ENCODE data around the gene PLVAP.

PLVAP gene

DNA sequence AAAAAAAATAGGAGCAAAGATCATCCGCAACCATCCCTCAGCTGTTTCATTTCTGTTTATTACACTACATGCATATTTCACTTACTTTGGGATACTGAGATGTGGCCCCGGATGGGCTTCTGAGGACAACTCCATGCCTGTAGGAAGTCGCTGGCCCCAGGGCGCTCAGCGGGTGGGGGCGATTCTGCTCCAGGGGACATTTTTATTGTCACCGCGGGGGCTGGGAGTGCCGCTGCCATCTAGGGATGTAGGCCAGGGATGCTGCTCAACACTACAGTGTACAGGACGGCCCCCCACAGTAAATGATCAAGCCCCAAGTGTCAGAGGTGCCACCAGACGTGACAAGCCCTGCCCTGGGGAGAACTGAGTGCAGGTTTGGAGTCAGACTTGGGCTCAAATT, 34.7 kb upstream of the PLVAP start:
- Mint-ChIP-seq H3K27ac (peak overlapping the region; percentile 91 to 95 (median 94)), H3K4me1 (peaks cover 35% of the 10 kb centered on the region), H3K27me3 (ENCODE audit: low read depth) (no peaks in the 10 kb centered on the region), H3K4me3 (no peak overlapping the region), H3K9me3 (no peaks in the 10 kb centered on the region), H3K36me3 (ENCODE audit: low read depth) (no peaks in the 10 kb centered on the region)
- TF ChIP-seq, protein P1, sequence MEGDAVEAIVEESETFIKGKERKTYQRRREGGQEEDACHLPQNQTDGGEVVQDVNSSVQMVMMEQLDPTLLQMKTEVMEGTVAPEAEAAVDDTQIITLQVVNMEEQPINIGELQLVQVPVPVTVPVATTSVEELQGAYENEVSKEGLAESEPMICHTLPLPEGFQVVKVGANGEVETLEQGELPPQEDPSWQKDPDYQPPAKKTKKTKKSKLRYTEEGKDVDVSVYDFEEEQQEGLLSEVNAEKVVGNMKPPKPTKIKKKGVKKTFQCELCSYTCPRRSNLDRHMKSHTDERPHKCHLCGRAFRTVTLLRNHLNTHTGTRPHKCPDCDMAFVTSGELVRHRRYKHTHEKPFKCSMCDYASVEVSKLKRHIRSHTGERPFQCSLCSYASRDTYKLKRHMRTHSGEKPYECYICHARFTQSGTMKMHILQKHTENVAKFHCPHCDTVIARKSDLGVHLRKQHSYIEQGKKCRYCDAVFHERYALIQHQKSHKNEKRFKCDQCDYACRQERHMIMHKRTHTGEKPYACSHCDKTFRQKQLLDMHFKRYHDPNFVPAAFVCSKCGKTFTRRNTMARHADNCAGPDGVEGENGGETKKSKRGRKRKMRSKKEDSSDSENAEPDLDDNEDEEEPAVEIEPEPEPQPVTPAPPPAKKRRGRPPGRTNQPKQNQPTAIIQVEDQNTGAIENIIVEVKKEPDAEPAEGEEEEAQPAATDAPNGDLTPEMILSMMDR (IDR thresholded peaks at IDR 0.05; ENCODE audit: unreplicated experiment in 3 of 3) = no peak

DNA sequence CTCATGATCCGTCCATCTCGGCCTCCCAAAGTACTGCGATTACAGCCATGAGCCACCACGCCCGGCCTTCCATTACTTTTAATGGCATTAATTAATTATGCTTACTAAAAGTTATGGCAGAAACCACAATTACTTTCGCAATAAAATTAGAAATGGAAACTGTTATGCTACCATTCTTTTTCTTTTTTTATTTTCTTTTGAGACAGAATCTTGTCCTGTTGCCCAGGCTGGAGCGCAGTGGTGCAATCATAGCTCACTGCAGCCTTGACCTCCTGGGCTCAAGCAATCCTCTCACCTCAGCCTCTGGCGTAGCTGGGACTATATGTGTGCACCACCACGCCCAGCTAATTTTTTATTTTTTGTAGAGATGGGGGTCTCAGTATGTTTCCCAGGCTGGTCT, 32.8 kb upstream of the PLVAP start:
- Mint-ChIP-seq H3K27me3 (ENCODE audit: low read depth) (no peaks in the 10 kb centered on the region), H3K36me3 (ENCODE audit: low read depth) (no peaks in the 10 kb centered on the region), H3K27ac (peak overlapping the region in 1 of 3 experiments; percentile 72), H3K4me1 (peaks cover 34% of the 10 kb centered on the region), H3K4me3 (no peak overlapping the region), H3K9me3 (no peaks in the 10 kb centered on the region)
- TF ChIP-seq, protein P1 (IDR thresholded peaks at IDR 0.05; ENCODE audit: unreplicated experiment in 3 of 3) = no peak

DNA sequence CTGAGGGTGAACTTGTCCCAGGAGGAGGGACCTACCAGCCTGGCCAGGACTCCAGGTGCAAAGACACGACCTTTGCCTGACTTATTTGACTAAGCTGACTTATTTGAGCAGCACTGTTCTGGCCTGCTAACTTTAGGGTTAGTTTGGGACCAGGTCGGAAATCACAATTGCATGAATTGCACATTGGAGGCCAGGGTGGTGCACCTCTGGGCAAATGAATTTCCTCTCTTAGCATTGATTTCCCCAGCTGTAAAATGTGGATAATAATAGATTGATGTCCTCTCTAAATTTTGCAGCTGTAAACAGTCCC, 29.7 kb upstream of the PLVAP start:
- H3K27me3 Mint-ChIP-seq (ENCODE audit: low read depth) = no peaks in the 10 kb centered on the region
- peak overlapping the region; percentile 32 to 63 (median 48) for H3K4me3 Mint-ChIP-seq
- H3K9me3 Mint-ChIP-seq = no peaks in the 10 kb centered on the region
- TF ChIP-seq, protein P1 (IDR thresholded peaks at IDR 0.05; ENCODE audit: unreplicated experiment in 3 of 3) = no peak
- peak overlapping the region; percentile 65 to 92 (median 82) for H3K27ac Mint-ChIP-seq
- no peaks in the 10 kb centered on the region for H3K36me3 Mint-ChIP-seq (ENCODE audit: low read depth)
- peaks cover 17% of the 10 kb centered on the region for H3K4me1 Mint-ChIP-seq

DNA sequence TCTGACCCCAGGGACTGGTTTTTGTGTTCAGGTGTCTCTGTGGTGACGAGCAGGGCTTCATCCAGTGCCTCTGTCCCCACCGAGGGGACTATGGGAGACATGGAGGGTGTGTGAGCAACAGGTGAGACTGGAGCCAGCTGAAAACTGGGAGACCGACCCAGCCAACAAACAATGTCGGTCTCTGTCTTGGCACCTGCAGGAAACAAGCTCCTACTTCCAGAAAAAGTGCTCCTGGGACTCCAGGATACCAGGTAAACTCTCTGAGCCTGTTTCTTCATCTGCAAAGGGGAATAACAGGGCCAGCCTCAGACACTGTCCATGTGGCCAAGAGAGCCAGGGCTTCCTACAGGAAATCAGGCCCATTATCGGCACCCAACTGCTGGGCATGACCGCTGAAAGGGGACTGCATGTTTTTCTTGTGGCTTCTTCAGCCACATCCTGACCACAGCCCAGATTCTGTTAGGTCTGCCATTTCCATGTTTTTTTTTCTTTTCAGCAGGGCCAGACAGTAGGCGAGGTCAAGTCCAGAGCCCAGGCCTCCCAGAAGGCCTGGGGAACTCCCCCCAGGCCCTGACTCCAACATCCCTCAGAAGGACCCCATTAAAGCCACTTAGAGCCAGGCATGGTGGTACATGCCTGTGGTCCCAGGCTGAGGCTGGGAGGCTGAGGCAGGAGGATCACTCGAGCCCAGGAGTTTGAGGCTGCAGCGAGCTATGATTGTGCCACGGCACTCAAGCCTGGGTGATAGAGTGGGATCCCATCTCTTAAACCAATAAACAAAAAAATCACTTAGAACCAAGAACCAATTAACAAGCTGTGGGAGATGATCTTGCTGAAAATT, 29.1 kb upstream of the PLVAP start:
- no peaks in the 10 kb centered on the region for H3K27me3 Mint-ChIP-seq (ENCODE audit: low read depth)
- H3K4me3 Mint-ChIP-seq = peak overlapping the region; percentile 32 to 87 (median 63)
- H3K9me3 Mint-ChIP-seq = no peaks in the 10 kb centered on the region
- TF ChIP-seq, protein P1 (IDR thresholded peaks at IDR 0.05; ENCODE audit: unreplicated experiment in 3 of 3) = no peak
- H3K36me3 Mint-ChIP-seq (ENCODE audit: low read depth) = peaks cover 3% of the 10 kb centered on the region
- peaks cover 17% of the 10 kb centered on the region for H3K4me1 Mint-ChIP-seq
- H3K27ac Mint-ChIP-seq = peak overlapping the region; percentile 92 to 94 (median 94)

DNA sequence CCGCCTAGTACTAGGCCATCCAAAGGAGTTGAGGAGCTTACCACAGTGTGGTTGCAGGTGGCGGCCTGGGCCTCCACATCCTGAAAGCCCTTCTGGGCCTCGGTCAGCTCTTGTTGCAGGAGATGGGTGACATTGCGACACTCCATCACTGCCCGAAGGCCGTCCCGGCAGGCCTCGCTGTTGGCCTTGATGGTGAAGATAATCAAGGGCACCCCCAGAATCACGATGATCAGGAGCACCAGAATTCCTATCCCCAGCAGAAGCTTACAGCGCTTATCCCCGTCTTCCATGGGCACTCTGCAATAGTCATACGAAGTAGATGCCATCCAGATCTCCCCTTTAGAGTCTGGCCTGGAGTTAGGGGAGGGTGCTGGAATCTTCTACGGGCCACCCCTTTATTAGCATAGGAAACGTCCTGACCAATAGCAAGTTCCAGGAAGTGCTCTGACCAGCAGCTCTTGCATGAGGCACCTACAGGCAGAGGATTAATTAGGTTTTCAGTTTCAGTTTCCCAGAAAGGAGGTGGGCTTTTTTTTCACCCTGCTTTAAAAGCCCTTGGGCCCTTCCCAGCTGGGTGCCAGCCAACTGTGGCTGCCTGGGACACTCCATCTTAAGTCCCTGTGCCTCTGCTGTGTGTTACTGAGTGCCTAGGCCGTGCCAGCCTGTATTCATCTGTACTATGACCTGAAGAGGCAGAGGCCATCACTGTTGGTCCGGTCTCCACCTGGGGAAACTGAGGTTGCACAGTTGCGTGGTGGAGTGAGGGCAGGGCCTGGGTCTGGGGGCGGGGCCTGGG, 28.3 kb upstream of the PLVAP start, which contains the start of gene BST2:
TSS of gene BST2 (minus strand) at position 381 of the 796 bp plus-strand sequence. CDS start at position 326, 55 bp downstream.
- Mint-ChIP-seq H3K4me1 (peaks cover 17% of the 10 kb centered on the region), H3K27me3 (ENCODE audit: low read depth) (no peaks in the 10 kb centered on the region), H3K27ac (peak within 1 kb of the TSS; percentile 93 to 94 (median 94)), H3K36me3 (ENCODE audit: low read depth) (peaks cover 3% of the 10 kb centered on the region), H3K9me3 (no peaks in the 10 kb centered on the region), H3K4me3 (peak within 1 kb of the TSS; percentile 85 to 88 (median 87))
- TF ChIP-seq, protein P1 (IDR thresholded peaks at IDR 0.05; ENCODE audit: unreplicated experiment in 3 of 3) = no peak

All from nephron (organoid).